ENCODE data around the gene ANKRD60.

The ANKRD60 gene

GRCh38 chr20:58244517-58245030 lies 16.1 kb upstream of the ANKRD60 start:
- DNase-seq = no peak

GRCh38 chr20:58243653-58244410 lies 15.4 kb upstream of the ANKRD60 start:
- peak; percentile 71 for DNase-seq

GRCh38 chr20:58242824-58243223 lies 14.4 kb upstream of the ANKRD60 start:
- no peak for DNase-seq

GRCh38 chr20:58241766-58242465 lies 13.5 kb upstream of the ANKRD60 start:
- DNase-seq = no peak

- DNase-seq = no peak
Observed at GRCh38 chr20:58240471-58240870, 12.0 kb upstream of the ANKRD60 start.

GRCh38 chr20:58239216-58239615 lies 10.8 kb upstream of the ANKRD60 start:
- DNase-seq = no peak

- no peak for DNase-seq
Observed at GRCh38 chr20:58238490-58238889, 10.0 kb upstream of the ANKRD60 start.

GRCh38 chr20:58237318-58238132 lies 9.1 kb upstream of the ANKRD60 start:
- peak; percentile 80 for DNase-seq

GRCh38 chr20:58236612-58237317 lies 8.3 kb upstream of the ANKRD60 start:
- DNase-seq = peak; percentile 57

- no peak for DNase-seq
Observed at GRCh38 chr20:58235010-58235409, 6.6 kb upstream of the ANKRD60 start.

- DNase-seq = peak; percentile 14
Observed at GRCh38 chr20:58233881-58234528, 5.6 kb upstream of the ANKRD60 start.

- DNase-seq = no peak
Observed at GRCh38 chr20:58233393-58233792, 4.9 kb upstream of the ANKRD60 start.

GRCh38 chr20:58231683-58232082 lies 3.2 kb upstream of the ANKRD60 start:
- peak; percentile 37 for DNase-seq

GRCh38 chr20:58229198-58229798 lies 845 bp upstream of the ANKRD60 start:
- peak; percentile 33 for DNase-seq

GRCh38 chr20:58228103-58228483 lies 360 bp downstream of the ANKRD60 start:
- no peak for DNase-seq

GRCh38 chr20:58227391-58228102 lies 906 bp downstream of the ANKRD60 start:
- no peak for DNase-seq

GRCh38 chr20:58225452-58226200 lies 2.8 kb downstream of the ANKRD60 start:
- DNase-seq = no peak

GRCh38 chr20:58224974-58225373 lies 3.5 kb downstream of the ANKRD60 start:
- no peak for DNase-seq

- peak; percentile 40 for DNase-seq
Observed at GRCh38 chr20:58224097-58224496, 4.4 kb downstream of the ANKRD60 start.

GRCh38 chr20:58223358-58223941 lies 5.0 kb downstream of the ANKRD60 start:
- DNase-seq = no peak
